ENCODE results near the gene NEU1.
"Not testable (repeated sequence)": the region's sequence is repeated elsewhere in the genome, so short reads cannot be mapped to it uniquely, and the experiment has no call there.

NEU1 gene

GRCh38 chr6:31815025-31815838, 47.4 kb downstream of the NEU1 start, which contains the start of the genes HSPA1A and HSPA1L:
HSPA1A (plus strand) TSS chr6:31815543; CDS start chr6:31815757, 214 bp downstream.
HSPA1L (minus strand) TSS chr6:31815283; CDS start chr6:31811972, 3,311 bp downstream.
- peak; percentile 97 for DNase-seq

- peak; percentile 99 for DNase-seq
These were observed 48.0 kb downstream of the NEU1 start for GRCh38 chr6:31814677-31815024.

GRCh38 chr6:31813465-31813849, 49.2 kb downstream of the NEU1 start:
- no peak for DNase-seq

- DNase-seq = no peak
These were observed 51.0 kb downstream of the NEU1 start for GRCh38 chr6:31811645-31812044.

GRCh38 chr6:31808599-31808998, 54.0 kb downstream of the NEU1 start:
- DNase-seq = not testable (repeated sequence)

Data from EL (cell line).